ENCODE results near the gene CPEB1.

Gene CPEB1

DNA sequence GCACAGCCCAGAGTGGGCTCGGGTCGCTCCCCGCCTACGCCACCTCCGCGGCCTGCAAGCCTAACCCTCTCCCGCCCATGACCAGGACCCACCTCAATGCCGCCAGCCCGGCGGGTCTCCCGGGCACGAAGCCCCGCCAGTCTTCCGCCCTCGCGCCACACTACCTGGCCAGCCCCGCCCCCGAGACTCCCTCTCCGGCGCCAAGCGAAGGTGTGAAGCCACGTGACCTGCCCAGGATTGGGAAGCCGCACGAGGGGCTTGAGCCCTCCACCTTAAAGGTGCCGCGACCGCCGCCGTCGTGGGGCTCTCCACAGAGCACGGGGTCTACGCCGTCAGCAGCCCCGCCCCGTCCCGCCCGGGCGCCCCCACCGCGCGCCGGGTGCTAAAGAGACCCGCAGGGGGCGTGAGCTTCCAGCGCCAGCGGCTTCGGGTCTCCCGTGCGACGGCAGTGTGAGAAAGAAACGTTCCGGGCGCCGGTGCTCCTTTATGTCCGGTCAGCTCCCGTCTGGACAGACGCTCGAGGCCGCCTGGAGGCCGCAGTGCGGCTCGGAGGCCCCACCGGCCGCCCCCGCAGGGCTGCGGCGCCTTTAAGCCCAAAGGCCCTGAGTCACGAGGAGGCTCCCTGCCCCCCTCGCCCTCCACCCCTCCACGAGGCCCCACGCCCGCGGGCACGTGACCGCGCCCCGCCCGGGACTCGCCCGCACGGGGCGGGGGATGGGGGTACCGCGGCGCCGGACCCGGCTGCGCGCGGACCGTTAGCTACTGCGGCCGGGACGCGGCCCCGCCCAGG is at the start of gene CPEB1:
CPEB1 (minus strand) TSS at position 319 of the 790 bp plus-strand sequence. CDS start 18,904 bp downstream, outside the sequence.
- DNase-seq, result peak; percentile 4

DNA sequence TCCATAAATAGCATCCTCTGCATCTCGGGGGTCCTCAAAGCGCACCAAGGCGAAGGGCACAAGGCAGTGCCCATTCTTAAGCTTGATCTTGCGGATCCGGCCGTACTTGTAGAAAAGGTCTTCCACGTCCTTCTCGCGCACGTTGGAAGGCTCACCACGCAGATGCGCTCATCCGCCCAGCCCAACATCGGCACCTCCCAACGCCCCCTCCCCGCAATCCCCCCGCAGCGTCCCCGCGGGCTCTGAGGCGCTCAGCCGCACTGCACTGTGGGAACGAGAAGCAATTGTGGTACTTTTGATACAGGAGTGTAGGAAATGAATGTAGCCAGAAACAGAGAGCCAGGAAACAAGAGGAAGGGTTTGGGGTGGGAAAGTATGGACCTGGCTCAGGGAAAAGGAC is 45.0 kb upstream of the CPEB1 start:
- no peak for DNase-seq

DNA sequence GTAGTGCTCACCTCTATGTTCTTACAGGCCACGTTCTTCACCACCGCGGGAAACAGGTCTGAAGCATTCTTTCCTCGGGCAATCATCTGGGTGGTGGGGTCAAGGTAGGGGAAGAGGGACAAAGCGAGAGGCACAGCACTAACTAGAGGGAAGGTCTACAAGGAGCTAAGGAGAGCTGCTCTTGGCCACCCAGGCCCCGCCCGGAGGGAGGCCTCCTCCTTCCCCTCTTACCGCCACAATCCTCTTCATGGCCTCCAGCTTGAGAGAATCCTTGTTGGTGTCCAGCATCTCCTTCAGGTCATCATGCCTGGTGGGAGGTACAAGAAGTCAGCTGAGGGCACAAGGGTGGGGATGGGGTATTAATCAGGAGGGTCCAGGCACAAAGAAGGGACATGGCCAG is 42.0 kb upstream of the CPEB1 start:
- DNase-seq, result no peak

DNA sequence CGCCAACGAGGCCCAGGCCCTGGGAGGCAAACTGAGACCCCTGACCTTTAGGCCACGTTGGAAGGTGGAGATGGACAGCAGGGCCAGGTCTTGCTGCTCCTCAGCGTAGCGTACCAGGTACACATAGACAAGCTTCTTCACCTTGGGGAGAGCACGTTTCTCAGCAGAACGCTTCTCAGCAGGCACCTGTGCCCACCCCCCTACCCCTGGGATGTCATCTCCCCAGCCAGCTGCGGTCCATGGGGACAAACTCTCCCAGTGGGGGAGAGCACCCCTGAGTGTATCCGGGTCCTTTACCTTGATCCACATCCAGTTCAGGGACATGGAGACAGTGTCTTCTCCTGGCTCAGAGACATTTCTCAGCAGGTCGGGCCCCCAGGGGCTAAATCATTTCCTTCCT is 41.5 kb upstream of the CPEB1 start:
- no peak for DNase-seq

DNA sequence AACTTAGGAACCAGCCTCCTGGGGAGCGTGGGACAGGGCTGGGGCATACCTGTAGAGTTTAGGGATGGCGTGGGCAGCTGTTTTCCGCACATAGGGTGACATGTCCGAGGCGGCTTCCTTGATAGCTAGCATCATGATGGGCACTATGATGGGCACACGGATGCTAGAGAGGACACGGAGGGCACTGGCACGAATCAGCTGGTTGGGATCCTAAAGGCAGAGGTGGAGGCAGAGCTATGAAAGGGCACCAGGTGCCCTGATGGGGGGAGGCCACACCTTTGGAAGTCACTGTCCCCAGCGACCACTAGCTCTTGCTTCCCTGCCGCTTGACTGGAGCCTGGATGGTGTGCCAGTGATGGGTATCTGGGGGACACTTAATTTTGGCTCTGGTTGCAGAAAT is 34.2 kb upstream of the CPEB1 start:
- DNase-seq, result no peak

DNA sequence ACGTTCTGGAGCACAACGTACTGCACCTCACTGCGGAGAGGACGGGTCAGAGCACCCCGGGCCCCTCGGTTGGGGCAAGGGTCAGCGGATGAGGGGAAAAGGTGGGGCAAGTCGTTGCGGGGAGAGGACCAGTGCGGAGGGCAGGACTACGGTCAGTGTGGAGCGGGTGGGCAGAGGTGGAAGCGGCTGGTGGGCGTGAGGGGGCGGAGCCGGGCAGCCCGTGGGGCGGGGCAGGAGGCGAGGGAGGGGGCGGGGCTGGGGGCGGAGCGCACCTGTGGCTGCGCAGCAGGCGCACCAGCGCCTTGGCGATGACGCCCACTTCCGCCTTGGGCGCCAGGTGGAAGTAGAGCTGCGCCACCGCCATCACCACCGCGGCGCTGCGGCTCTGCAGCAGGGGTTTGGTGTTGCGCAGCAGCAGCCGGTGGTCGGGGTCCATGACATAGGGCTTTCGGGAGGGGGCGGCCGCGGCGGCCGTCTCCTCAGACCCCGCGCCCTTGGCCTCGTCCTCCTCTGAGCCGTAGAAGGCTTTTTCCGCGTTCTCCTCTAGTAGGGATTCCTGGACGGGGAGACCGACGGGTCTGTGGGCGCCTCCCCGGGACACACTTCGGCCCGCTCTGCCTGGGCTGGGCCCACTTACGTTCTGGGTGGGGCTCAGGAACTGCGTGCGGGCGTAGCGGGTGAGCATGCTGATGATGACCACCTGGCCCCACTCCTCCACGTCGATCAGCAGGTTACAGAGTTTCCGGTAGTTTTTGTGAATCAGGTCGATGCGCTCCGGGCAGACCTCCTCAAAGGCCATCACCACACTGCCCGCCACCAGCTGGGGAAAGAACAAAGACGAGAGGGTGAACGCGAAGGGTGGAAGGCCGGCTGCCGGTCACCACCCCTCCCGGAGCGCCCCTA is 33.3 kb upstream of the CPEB1 start:
- DNase-seq, result no peak

DNA sequence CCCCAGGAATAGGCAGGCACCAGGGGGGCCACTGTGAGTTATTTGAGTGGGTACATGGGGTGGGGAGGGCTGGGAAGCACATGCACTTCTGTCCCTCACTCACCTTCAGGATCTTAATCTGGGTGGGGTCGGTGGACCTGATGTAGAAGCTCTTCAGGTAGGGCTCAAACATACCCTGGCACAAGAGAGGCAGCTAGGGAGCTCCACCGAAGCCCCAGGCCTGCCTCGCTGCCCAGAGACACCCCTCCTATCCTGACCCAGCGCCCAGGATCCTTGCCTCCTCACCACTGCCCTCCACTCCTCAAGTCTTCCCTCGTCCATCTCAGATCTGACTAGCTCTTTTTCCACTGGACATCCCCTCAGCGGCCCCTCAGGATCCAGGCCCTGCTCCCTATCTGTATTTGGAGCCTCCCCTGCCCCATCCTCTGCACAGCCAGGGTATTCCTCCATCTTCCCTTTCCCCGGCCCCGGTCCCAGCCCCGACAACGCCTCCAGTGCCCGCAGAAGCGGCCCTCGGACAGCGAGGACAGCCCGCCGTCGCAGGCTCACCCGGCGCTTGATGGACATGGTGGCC is 32.5 kb upstream of the CPEB1 start:
- DNase-seq, result no peak

DNA sequence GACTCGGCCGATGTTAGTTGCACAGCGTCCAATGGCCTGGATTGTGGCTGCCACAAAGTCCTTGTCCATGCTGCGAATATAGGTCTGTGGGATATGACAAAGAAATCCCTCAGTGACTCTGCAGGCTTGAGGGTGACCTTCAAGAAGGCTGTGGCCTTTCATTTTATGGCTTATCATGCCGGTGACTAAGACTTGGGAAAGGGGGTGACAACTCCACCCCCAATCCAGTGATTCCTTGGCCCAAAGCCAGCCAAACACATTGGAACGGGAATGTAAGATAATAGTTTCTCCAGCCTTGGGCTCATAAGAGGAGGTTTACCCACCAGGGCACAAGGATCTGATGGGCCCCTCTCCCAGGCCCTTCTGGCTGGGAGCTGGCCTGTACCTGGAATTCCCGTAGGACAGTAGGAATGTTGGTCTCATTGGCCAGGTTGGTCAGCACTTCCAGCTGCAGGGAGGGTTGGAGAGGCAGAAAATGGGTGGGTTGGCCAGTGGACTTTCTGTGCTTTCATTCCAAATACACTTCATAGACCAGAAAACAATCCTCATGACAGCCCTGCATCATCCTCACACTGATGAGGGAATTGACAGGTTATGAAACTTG is 30.7 kb upstream of the CPEB1 start:
- no peak for DNase-seq

DNA sequence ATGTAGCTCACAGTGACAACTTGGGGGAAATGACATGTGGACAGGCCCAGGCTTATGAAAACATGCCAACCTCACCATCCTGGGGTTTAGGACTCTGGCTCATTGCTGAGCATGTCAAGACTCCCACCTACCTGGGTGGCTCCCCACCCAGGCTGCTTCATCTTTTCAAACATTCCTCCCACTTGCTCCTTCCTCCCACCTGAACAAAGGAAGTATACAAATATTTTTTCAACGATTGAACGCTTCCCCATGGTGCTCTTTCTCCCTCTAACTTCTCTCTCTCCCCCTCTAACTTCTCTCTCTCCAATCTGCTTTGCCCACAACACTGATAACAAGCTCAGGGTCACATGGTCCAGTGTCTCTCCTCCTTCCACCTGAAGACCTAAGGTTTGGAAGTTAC is 27.7 kb upstream of the CPEB1 start:
- DNase-seq, result no peak

DNA sequence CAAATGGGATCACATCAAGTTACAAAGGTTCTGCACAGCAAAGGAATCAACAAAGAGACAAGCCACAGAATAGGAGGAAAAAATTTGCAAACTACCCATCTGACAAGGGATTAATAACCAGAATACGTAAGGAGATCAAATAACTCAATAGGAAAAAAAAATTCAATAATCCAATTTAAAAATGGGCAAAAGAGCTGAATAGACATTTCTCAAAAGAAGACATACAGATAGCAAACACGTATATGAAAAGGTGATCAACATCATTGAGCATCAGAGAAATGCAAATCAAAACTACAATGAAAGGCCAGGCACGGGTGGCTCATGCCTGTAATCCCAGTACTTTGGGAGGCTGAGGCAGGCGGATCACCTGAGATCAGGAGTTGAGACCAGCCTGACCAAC is 23.5 kb upstream of the CPEB1 start:
- DNase-seq, result no peak

DNA sequence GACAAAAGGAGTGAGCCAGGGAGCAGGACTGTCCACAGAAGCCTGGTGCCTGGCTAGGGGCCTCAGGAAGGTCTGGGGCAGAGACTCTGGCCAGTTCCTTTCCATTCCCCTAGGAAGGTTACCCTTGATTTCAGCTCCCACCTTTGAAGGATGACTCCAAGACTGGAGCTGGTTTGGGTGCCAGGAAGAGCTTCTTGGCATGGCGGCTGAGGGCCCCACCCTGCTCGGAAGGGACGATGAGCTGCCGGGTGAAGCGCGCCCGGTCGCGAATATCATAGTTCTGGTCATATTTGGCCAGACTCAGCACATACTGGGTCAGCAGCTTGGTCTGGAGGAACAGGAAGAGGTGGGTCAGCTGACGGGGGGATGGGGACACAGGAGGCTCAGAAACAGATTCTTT is 19.4 kb upstream of the CPEB1 start:
- DNase-seq, result no peak

DNA sequence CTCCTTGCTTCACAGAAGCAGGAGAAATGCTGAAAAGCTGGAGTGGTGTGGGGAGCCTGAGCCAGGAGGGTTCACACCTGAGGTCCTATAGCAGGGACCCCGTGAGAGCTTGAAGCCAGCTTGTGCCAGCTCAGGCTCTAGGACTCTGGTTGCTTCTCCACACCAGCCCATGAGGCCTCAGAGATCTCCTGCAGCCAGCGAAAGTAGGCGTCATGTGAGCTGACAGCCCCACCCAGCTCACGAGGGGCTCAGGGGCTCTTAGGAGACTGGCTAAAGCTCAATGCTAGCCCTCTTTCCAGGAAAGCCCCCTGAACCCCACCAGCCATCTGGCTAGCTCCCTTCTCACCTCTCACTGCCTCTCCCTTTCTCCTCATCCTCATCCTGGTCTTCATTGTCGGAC is 16.9 kb upstream of the CPEB1 start:
- DNase-seq, result no peak

DNA sequence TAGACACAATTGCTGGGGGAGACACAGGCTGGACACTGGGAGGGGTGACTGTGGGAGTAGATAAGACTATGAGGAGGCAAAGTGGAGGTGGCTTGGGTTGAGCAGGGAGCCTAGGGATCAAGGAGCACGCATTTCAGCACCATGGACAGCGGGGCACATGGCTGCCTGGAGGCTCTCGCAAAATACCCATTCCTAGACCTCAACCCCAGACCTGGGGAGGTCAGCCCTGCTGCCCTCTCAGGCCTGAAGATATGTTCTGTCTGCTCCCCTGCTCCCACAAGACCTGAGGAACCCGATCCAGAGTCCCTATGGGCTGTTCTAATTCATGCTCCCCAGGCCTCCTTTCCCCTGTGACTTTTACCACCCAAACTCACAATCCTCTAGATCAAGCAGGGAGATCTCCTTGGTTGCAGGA is 16.0 kb upstream of the CPEB1 start:
- DNase-seq, result peak; percentile 40

DNA sequence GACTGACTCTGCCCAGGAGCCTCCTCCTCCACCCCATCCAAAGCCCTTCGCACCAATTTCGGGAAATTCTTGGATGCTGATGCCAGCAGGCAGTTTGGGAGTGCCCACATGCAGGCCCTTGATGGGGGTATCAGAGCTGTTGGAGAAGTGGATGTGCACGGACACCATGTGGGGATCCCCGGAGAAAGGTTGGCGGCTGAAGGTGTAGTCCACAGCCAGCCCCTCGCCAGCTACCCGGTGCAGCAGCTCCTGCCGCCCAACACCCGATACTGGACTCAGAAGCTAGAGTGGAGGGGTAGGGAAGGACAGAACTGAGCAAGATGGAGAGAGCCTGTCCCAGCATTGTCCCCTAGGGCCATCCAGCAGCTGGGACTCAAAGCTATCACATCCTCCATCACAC is 15.5 kb upstream of the CPEB1 start:
- DNase-seq, result no peak

DNA sequence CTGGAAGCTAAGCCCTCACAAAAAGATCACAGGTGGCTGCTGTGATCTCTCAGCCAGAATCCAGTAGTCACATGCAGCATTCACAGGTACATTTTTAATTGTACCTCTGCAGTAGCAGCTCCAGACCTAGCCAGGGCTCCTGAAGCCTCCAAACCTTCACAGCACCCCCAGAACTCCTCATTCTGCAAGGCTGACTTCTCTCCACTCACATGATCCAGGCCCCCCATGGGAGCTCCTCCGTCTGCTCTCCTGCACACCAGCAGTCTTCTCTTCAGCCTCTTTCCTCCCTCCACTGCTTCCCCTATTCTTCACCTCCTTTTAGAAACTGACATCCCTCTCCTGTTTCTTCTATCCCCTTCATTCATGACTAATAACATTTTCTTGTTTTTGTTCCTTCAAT is 13.2 kb upstream of the CPEB1 start:
- DNase-seq, result no peak

DNA sequence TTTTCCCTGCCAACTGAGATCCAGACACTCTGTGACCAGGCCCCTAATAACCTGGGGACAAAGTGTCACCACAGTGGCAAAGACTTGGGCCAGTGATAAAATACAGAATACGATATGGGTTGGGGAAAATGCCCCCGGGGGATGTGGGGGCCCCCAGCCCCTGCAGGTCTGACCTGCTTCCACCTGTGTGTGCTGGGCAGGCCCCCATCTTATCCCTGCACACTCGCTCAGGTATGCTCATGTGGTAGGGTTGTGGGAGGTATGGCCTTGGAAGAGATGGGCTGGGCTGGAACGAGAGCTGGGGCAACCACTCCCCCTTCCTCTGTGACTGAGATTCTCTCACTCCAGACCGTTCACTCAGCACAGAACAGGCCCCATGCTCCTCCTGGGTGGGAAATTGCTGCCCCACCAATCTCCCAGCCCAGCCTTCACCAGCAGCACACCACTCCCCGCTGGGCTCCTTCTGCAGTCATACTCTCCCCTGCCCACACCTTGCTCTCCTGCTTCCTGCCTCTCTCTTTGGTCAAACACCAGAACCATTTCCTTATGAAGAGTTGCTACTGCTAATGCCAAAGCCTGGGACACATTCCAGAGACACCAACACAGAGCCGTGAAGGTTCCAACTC is 9.6 kb upstream of the CPEB1 start:
- no peak for DNase-seq

DNA sequence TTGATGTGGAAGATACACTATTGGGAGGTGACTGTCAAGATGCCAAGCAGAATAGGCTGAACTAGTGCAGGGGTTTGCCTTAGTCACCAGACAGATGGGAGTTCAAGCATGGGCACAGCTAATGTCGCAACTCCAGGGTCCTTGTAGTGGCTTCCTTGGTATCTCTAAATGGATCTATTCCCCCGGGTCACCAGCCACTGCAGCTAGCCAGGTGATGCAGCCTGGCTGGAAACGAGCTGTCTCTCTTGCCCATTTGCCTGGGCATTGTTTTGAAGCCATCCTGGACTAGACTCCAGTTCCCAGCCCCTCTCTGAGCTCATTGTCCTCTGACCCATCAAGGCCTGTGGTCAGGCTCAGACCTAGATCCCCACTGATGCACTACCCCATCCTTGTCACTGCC is 8.4 kb upstream of the CPEB1 start:
- no peak for DNase-seq

DNA sequence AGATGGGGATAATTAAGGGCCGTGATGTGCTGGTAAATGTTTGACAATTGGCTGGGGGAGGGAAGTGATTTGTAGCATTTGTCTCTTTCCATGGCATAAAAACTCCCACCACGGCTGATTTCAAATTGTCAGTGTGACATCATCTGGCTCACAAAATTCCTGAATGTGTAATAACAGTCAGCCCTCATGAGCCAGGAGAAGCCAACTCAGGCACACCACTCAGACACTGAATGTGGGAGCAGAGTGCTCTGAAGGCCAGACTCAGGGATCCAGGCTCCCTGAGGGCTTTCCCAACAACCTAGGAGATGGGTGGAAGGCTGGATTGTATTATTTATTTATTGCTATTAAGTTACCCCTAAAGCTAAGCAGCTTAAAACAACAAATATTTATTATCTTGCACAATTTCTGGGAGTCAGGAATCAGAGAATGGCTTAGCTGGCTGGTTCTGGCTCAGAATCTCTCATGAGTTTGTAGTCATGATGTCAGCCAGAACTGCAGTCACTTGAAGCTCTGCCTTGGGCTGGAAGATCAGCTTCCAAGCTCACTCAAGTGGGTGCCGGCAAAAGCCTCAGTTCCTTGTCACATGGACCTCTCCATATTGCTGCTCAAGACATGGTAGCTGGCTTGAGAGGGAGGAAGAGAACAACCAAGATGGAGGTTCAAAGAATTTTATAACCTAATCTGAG is 6.5 kb upstream of the CPEB1 start:
- no peak for DNase-seq

DNA sequence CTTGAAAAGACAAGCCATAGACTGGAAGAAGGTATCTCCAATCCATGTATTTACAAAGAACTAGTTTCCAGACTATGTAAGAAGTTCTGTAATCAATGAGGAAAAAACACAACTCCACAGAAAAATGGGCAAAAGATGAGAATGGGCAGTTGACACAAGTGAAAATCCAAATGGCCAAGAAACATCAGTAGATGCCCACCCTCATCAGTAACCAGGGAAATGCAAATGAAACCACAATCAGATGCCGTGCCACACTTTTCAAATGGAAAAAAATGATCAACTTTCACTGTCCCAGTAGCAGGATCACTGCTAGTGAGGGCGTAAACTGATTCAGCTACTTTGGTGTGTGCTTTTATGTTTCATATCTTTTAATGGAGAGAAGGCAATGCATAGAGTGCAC is 4.5 kb upstream of the CPEB1 start:
- no peak for DNase-seq

DNA sequence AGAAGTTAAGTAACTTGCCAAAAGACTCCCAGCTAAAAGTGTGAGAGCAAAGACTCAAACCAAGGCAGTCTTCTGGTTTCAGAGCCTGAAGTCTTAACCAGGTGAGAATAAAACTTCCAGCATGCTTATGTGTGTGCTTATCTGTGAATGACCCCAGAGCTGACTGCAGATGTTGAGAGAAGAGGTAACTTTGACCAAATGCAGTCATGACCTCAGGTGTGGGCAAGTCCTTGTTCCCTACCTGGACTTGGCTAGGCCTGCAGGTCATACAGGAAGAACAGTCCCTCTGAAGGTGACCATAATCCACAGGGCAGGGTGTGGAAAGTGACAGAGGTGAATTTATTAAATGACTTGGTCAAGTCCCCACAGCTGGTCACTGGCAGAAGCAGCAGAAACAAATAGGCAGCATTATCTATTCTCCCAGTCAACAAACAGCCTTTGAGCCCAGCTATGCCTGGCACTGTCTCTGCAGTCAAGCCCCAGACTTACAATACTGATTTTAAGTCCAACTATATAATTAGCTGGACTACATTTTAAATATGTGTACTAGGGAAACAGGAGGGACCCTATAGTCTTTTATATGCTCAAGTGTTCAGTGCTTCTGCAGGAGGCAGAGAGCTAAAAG is 3.0 kb upstream of the CPEB1 start:
- no peak for DNase-seq

DNA sequence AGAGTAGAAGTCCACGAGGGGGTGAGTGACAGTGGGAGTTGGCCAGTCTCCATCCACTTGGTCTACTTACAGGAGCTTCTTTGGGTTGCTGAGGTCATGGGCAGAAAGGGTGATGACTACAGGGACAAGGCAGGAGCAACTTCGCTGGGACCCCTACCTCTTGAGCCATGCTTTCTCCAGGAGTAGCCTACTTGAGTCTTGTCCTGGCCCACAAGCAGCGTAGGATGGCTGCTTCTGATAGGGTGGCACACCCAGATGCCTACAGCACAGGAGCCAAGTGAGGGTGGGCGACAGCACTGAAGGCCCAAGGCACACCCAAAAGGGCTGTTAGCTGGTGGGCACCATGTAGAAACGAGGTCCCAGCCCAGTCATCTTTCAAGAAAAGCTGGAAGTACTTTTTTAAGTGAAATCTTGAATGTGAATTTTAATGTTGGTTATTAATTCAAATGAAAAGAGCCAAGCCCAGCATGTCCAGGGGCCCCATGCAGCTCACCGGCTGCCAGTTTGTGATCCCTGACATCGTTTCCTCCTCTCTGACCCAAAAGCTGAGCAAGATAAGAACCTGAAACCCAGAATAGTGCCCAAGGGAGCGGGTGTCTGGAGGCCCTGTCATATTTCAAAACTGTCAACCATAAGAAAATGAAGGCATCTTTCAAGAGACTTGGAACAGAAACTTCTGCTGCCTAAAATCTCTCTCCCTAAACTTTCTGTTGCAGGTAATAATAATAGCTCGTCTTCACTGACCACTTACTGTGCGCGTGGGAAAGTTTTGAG is 2.2 kb upstream of the CPEB1 start:
- DNase-seq, result no peak

All from HCEC 1CT (cell line).